Psoas muscle (tissue), 8 donors: Measurements from ENCODE around the gene TBRG4. TPM values are rescaled to one million over a fixed set of nuclear protein-coding genes. Genes with fewer than 3 reads are reported as not detected.

Source experiments
- ATAC-seq, 4 donors: fragments of 200-7000 bp; cut with Tn5 transposase; one replicate each; pipeline ENCODE4 v1.9.1; 2020; ENCODE audit warnings: moderate library complexity in 3 of 4, mild to moderate bottlenecking in 2 of 4
- DNase-seq, 2 donors: peaks; one replicate each; pipeline ENCODE4 v3.0.0-alpha.2; 2020
- H3K27ac ChIP-seq: fragments of 200-600 bp; one replicate; pipeline ENCODE4 v1.8.0; 2022
- H3K27me3 ChIP-seq, 3 donors: fragments of 200-600 bp in 1 of 3; one replicate each; pipeline versions ENCODE4 v1.6.1 to v1.8.0; 2013 to 2022; ENCODE audit warnings: low read length in 2 of 3, mild to moderate bottlenecking in 2 of 3, moderate library complexity in 1 of 3; ENCODE audit not compliant: insufficient read depth in 3 of 3
- H3K36me3 ChIP-seq, 2 donors: fragments of 200-600 bp in 1 of 2; one replicate each; pipeline versions ENCODE4 v1.6.1 to v1.8.0; 2013 to 2022; ENCODE audit warnings: low read depth in 1 of 2, mild to moderate bottlenecking in 1 of 2, moderate library complexity in 1 of 2; ENCODE audit not compliant: insufficient read depth in 1 of 2
- H3K4me1 ChIP-seq: fragments of 200-600 bp; one replicate; pipeline ENCODE4 v1.8.0; 2022
- H3K4me3 ChIP-seq: fragments of 200-600 bp; one replicate; pipeline ENCODE4 v1.8.0; 2022; ENCODE audit warnings: mild to moderate bottlenecking
- H3K9me3 ChIP-seq: fragments of 200-600 bp; one replicate; pipeline ENCODE4 v1.8.0; 2022
- CTCF ChIP-seq: fragments of 200-600 bp; IDR thresholded peaks from one replicate; pipeline ENCODE4 v1.8.0; 2022; ENCODE audit warnings: antibody characterized with exemption
- WGBS, 3 donors: extraction: QIAGEN DNeasy Blood & Tissue Kit; methylation state at CpG; one replicate each; pipeline versions ENCODE4 v1.1.6 to v1.1.7; 2013; 5-methylcytosine and 5-hydroxymethylcytosine counted together
- intact Hi-C, 2 donors: fragments of 100-400 bp; cut with DNase I; formaldehyde crosslinking; loops; one replicate each; pipeline versions ENCODE4 v1.11.0 to v1.14.2; 2022
- polyA plus RNA-seq, 3 donors: library from polyadenylated mRNA; stranded (reverse); fragments of 200-250 nt; gene quantifications; one replicate each; pipeline ENCODE4 v1.2.3, GENCODE V29; 2013
- total RNA-seq, 4 donors: library from RNA; stranded (reverse); fragmentation: NEBNext Ultra II Directional in 2 of 4; extraction: Animal tissue kit (Norgen Biotek cat#: 25700) in 2 of 4; gene quantifications; one replicate each; pipeline versions ENCODE4 v1.2.1 to v1.2.4, GENCODE V29; 2021 to 2023
- donor health status: healthy with polysubstance abuse.
- donor health status: DM: no; HTN: no; CAD: no; lungs with moderate emphysema.
- donor health status: Bipolar disorder and iron deficiency.
- donor health status: healthy.
- donor health status: DM: yes; HTN: yes; CAD: no.
- donor health status: DM: no; HTN: no; CAD: no.
- donor health status: DM: no; HTN: no; CAD: no.
- donor health status: DM: yes; HTN: yes; CAD: no.

The TBRG4 gene
- total and polyA plus RNA-seq, 7 donors = 70.9 to 195 (median 91.6) TPM

GRCh38 chr7:45054442-45054841, 57.1 kb downstream of the TBRG4 start:
- ATAC-seq (no peak), DNase-seq (no peak)
- Histone ChIP-seq H3K4me1 (no peaks in the 10 kb centered on the region), H3K27ac (no peak overlapping the region), H3K36me3 (peaks cover 0 to 22% of the 10 kb centered on the region in 2 donors), H3K4me3 (no peak overlapping the region), H3K27me3 (no peaks in the 10 kb centered on the region), H3K9me3 (no peaks in the 10 kb centered on the region)
- WGBS, 3 donors = 71 to 82% (median 73%) methylated on average over 3 of the region's 3 CpGs
- intact Hi-C loops = no loop called here
- no peak for TF ChIP-seq CTCF

GRCh38 chr7:45053941-45054340, 57.6 kb downstream of the TBRG4 start:
- Histone ChIP-seq H3K4me3 (no peak overlapping the region), H3K27ac (no peak overlapping the region), H3K4me1 (no peaks in the 10 kb centered on the region), H3K9me3 (no peaks in the 10 kb centered on the region), H3K27me3 (no peaks in the 10 kb centered on the region), H3K36me3 (peaks cover 0 to 27% of the 10 kb centered on the region in 2 donors)
- no peak for TF ChIP-seq CTCF
- DNase-seq (no peak), ATAC-seq (no peak)
- 96 to 97% (median 97%) methylated on average over 5 of the region's 5 CpGs for WGBS, 3 donors
- intact Hi-C loops = no loop called here

- Histone ChIP-seq H3K4me1 (no peaks in the 10 kb centered on the region), H3K4me3 (no peak overlapping the region), H3K9me3 (no peaks in the 10 kb centered on the region), H3K36me3 (peaks cover 0 to 30% of the 10 kb centered on the region in 2 donors), H3K27me3 (no peaks in the 10 kb centered on the region), H3K27ac (no peak overlapping the region)
- WGBS, 3 donors = 61 to 94% (median 61%) methylated on average over 6 of the region's 6 CpGs
- no peak for TF ChIP-seq CTCF
- ATAC-seq (no peak), DNase-seq (no peak)
- intact Hi-C loops = no loop called here
Observed at GRCh38 chr7:45053401-45053800, 58.1 kb downstream of the TBRG4 start.

- Histone ChIP-seq H3K4me1 (no peaks in the 10 kb centered on the region), H3K9me3 (no peaks in the 10 kb centered on the region), H3K4me3 (no peak overlapping the region), H3K27me3 (no peaks in the 10 kb centered on the region), H3K27ac (no peak overlapping the region), H3K36me3 (peaks cover 0 to 35% of the 10 kb centered on the region in 2 donors)
- intact Hi-C loops = no loop called here
- ATAC-seq (no peak), DNase-seq (no peak)
- WGBS, 3 donors = 54 to 77% (median 61%) methylated on average over 3 of the region's 3 CpGs
- no peak for TF ChIP-seq CTCF
Observed at GRCh38 chr7:45052011-45052410, 59.5 kb downstream of the TBRG4 start.

GRCh38 chr7:45050198-45050597, 61.3 kb downstream of the TBRG4 start:
- peaks cover 0 to 43% of the 10 kb centered on the region in 2 donors for H3K36me3 ChIP-seq

More at GRCh38 chr7:45050198-45050597, 61.3 kb downstream of the TBRG4 start:
- Histone ChIP-seq H3K27me3 (no peaks in the 10 kb centered on the region), H3K4me1 (no peaks in the 10 kb centered on the region), H3K4me3 (no peak overlapping the region), H3K9me3 (no peaks in the 10 kb centered on the region), H3K27ac (no peak overlapping the region)
- no peak for TF ChIP-seq CTCF
- WGBS, 3 donors = 92 to 100% (median 95%) methylated on average over 2 of the region's 2 CpGs
- ATAC-seq = no peak
- DNase-seq = no peak
- intact Hi-C loops = no loop called here
